NCI-H146 (cell line): ENCODE data around the gene PYGO1.
A peak's percentile ranks its signal among the peaks of the same experiment; 100 is the strongest.
"Not testable (repeated sequence)": the region's sequence is repeated elsewhere in the genome, so short reads cannot be mapped to it uniquely, and the experiment has no call there.

ENCODE experiments used
- DNase-seq: peaks from one replicate; lab custom pipeline; 2025; lab: John Stamatoyannopoulos, UW

PYGO1 gene

GRCh38 chr15:55588070-55588814 lies at the start of gene PYGO1:
PYGO1 (minus strand) TSS chr15:55588345; CDS start chr15:55587883, 462 bp downstream.
- peak; percentile 35 for DNase-seq

- no peak for DNase-seq
These were observed 48.9 kb upstream of the PYGO1 start for GRCh38 chr15:55637086-55637485.

GRCh38 chr15:55633731-55634130 lies 45.6 kb upstream of the PYGO1 start:
- no peak for DNase-seq

GRCh38 chr15:55632434-55632833 lies 44.3 kb upstream of the PYGO1 start:
- DNase-seq: no peak

GRCh38 chr15:55630858-55631257 lies 42.7 kb upstream of the PYGO1 start:
- DNase-seq: no peak

- no peak for DNase-seq
These were observed 40.2 kb upstream of the PYGO1 start for GRCh38 chr15:55628369-55628730.

- DNase-seq: no peak
These were observed 39.7 kb upstream of the PYGO1 start for GRCh38 chr15:55627730-55628368.

GRCh38 chr15:55619783-55620182 lies 31.6 kb upstream of the PYGO1 start:
- no peak for DNase-seq

GRCh38 chr15:55618387-55618786 lies 30.2 kb upstream of the PYGO1 start:
- DNase-seq: no peak

GRCh38 chr15:55615445-55615844 lies 27.3 kb upstream of the PYGO1 start:
- DNase-seq: no peak

- DNase-seq: no peak
These were observed 25.6 kb upstream of the PYGO1 start for GRCh38 chr15:55613727-55614126.

- no peak for DNase-seq
These were observed 18.1 kb upstream of the PYGO1 start for GRCh38 chr15:55606214-55606613.

GRCh38 chr15:55601374-55601773 lies 13.2 kb upstream of the PYGO1 start:
- DNase-seq: no peak

- DNase-seq: no peak
These were observed 11.3 kb upstream of the PYGO1 start for GRCh38 chr15:55599439-55599838.

- DNase-seq: not testable (repeated sequence)
These were observed 4.9 kb upstream of the PYGO1 start for GRCh38 chr15:55593019-55593418.

GRCh38 chr15:55590788-55591187 lies 2.6 kb upstream of the PYGO1 start:
- no peak for DNase-seq

- no peak for DNase-seq
These were observed 1.1 kb upstream of the PYGO1 start for GRCh38 chr15:55589287-55589686.

- DNase-seq: no peak
These were observed 620 bp upstream of the PYGO1 start for GRCh38 chr15:55588815-55589115.

GRCh38 chr15:55587321-55588069 lies 650 bp downstream of the PYGO1 start:
- DNase-seq: peak; percentile 0

GRCh38 chr15:55586808-55587207 lies 1.3 kb downstream of the PYGO1 start:
- DNase-seq: no peak

- DNase-seq: no peak
These were observed 11.2 kb downstream of the PYGO1 start for GRCh38 chr15:55576943-55577342.

GRCh38 chr15:55574096-55574495 lies 14.0 kb downstream of the PYGO1 start:
- DNase-seq: no peak

- DNase-seq: no peak
These were observed 14.9 kb downstream of the PYGO1 start for GRCh38 chr15:55573224-55573623.
